Adrenal gland (tissue), 12 donors: ENCODE measurements around the gene GNB5. TPM values are rescaled to one million over a fixed set of nuclear protein-coding genes. Genes with fewer than 3 reads are reported as not detected.

Experiments used
- DNase-seq, 7 donors: peaks; one replicate each; pipeline ENCODE4 v3.0.0-alpha.2; 2019 to 2020
- H3K27ac ChIP-seq, 5 donors: fragments of 200-600 bp; sonication (generic) in 4 of 5; 1 replicate in 3 of 5; 2 replicates in 2 of 5; pipeline versions ENCODE4 v1.5.1 to v1.8.0; 2016 to 2020; ENCODE audit warnings: mild to moderate bottlenecking in 1 of 5
- H3K27me3 ChIP-seq: fragments of 200-600 bp; 2 replicates; pipeline ENCODE4 v1.8.0; 2021
- H3K36me3 ChIP-seq, 2 donors: fragments of 200-600 bp; replicated peaks in 1 of 2; 1 replicate in 1 of 2; 2 replicates in 1 of 2; pipeline versions ENCODE4 v1.5.1 to v1.8.0; 2018 to 2022
- H3K4me1 ChIP-seq, 2 donors: fragments of 200-600 bp; replicated peaks in 1 of 2; 1 replicate in 1 of 2; 2 replicates in 1 of 2; pipeline versions ENCODE4 v1.5.1 to v1.8.0; 2018 to 2021
- H3K4me3 ChIP-seq, 4 donors: fragments of 200-600 bp; sonication (generic) in 3 of 4; one replicate each; pipeline ENCODE4 v1.5.1; 2016 to 2018
- H3K9me3 ChIP-seq, 3 donors: fragments of 200-600 bp; sonication (generic) in 1 of 3; replicated peaks in 1 of 3; 1 replicate in 2 of 3; 2 replicates in 1 of 3; pipeline versions ENCODE4 v1.5.1 to v1.8.0; 2016 to 2021
- POLR2A ChIP-seq, 2 donors: fragments of 450-650 bp; IDR thresholded peaks; one replicate each; pipeline ENCODE4 v1.6.1; 2017; ENCODE audit warnings: antibody characterized with exemption in 2 of 2, mild to moderate bottlenecking in 2 of 2, moderate library complexity in 1 of 2
- WGBS, 4 donors: extraction: QIAGEN DNeasy Blood & Tissue Kit in 2 of 4; methylation state at CpG; one replicate each; pipeline versions ENCODE4 v1.1.5 to v1.1.7; 2013 to 2017; 5-methylcytosine and 5-hydroxymethylcytosine counted together
- intact Hi-C, 2 donors: fragments of 100-400 bp; cut with DNase I; formaldehyde crosslinking; loops; one replicate each; pipeline versions ENCODE4 v1.14.1 to v1.15.0; 2022 to 2023
- polyA plus RNA-seq, 3 donors: library from polyadenylated mRNA; stranded (reverse); fragments of 200-250 nt in 2 of 3; fragments of 350-450 nt in 1 of 3; fragmentation: Illumina TruSeq in 1 of 3; extraction: RNeasy Lipid Tissue Mini Kit (QIAGEN cat#74804) in 1 of 3; gene quantifications; one replicate each; pipeline ENCODE4 v1.2.3, GENCODE V29; 2013 to 2014
- total RNA-seq, 9 donors: library from RNA; depleted of rRNA in 4 of 9; stranded (reverse); fragments of >200 nt in 4 of 9; fragments of 120-200 nt in 1 of 9; fragmentation: NEBNext Ultra II Directional in 1 of 9; extraction: Animal tissue kit (Norgen Biotek cat#: 25700) in 1 of 9; gene quantifications; one replicate each; pipeline versions ENCODE4 v1.1.0 to v1.2.4, GENCODE V29; 2013 to 2023
- TF ChIP-seq, protein P1 (sequence below), 6 experiments: fragments of 450-650 bp in 4 of 6; fragments of 200-600 bp in 2 of 6; sonication (generic) in 1 of 6; IDR thresholded peaks; 1 replicate in 5 of 6; 2 replicates in 1 of 6; pipeline versions ENCODE4 v1.5.1 to v1.8.0; 2016 to 2021; ENCODE audit warnings: antibody characterized with exemption in 6 of 6, mild to moderate bottlenecking in 2 of 6, moderate library complexity in 1 of 6
- donor health status: healthy with polysubstance abuse.
- donor health status: Bipolar disorder and iron deficiency.
- donor health status: DM: yes; HTN: yes; CAD: no.
- donor health status: DM: no; HTN: no; CAD: no.
- donor health status: DM: no; HTN: no; CAD: no.
- donor health status: DM: yes; HTN: yes; CAD: no.

GNB5 gene
- total and polyA plus RNA-seq, 12 donors: 2.8 to 60.7 (median 18.8) TPM

- H3K9me3 ChIP-seq: no peaks in the 10 kb centered on the region
- intact Hi-C loops: no loop called here
- H3K4me1 ChIP-seq: peaks cover 11 to 27% of the 10 kb centered on the region in 2 donors
- H3K36me3 ChIP-seq: no peaks in the 10 kb centered on the region
- TF ChIP-seq, protein P1, sequence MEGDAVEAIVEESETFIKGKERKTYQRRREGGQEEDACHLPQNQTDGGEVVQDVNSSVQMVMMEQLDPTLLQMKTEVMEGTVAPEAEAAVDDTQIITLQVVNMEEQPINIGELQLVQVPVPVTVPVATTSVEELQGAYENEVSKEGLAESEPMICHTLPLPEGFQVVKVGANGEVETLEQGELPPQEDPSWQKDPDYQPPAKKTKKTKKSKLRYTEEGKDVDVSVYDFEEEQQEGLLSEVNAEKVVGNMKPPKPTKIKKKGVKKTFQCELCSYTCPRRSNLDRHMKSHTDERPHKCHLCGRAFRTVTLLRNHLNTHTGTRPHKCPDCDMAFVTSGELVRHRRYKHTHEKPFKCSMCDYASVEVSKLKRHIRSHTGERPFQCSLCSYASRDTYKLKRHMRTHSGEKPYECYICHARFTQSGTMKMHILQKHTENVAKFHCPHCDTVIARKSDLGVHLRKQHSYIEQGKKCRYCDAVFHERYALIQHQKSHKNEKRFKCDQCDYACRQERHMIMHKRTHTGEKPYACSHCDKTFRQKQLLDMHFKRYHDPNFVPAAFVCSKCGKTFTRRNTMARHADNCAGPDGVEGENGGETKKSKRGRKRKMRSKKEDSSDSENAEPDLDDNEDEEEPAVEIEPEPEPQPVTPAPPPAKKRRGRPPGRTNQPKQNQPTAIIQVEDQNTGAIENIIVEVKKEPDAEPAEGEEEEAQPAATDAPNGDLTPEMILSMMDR (IDR thresholded peaks at IDR 0.05): no peak
- TF ChIP-seq POLR2A (IDR thresholded peaks at IDR 0.05): no peak
- no peak overlapping the region for H3K4me3 ChIP-seq
- no peaks in the 10 kb centered on the region for H3K27me3 ChIP-seq
- WGBS, 4 donors: 64 to 72% (median 67%) methylated on average over 5 of the region's 5 CpGs
- H3K27ac ChIP-seq: no peak overlapping the region
- no peak for DNase-seq
Observed at GRCh38 chr15:52184721-52185120, 6.5 kb downstream of the GNB5 start.

- no peaks in the 10 kb centered on the region for H3K9me3 ChIP-seq
- no peaks in the 10 kb centered on the region for H3K27me3 ChIP-seq
- WGBS, 4 donors: 65 to 76% (median 68%) methylated on average over 2 of the region's 2 CpGs
- H3K4me3 ChIP-seq: no peak overlapping the region
- TF ChIP-seq, protein P1 (IDR thresholded peaks at IDR 0.05): peak; percentile 8 to 55 (median 40)
- no peak for TF ChIP-seq POLR2A (IDR thresholded peaks at IDR 0.05)
- peak in 3 of 7 donors; percentile 22 to 45 (median 32) for DNase-seq
- no peaks in the 10 kb centered on the region for H3K36me3 ChIP-seq
- peaks cover 11 to 30% of the 10 kb centered on the region in 2 donors for H3K4me1 ChIP-seq
- H3K27ac ChIP-seq: no peak overlapping the region
- intact Hi-C loops: no loop called here
Observed at GRCh38 chr15:52183562-52184173, 7.5 kb downstream of the GNB5 start.

DNA sequence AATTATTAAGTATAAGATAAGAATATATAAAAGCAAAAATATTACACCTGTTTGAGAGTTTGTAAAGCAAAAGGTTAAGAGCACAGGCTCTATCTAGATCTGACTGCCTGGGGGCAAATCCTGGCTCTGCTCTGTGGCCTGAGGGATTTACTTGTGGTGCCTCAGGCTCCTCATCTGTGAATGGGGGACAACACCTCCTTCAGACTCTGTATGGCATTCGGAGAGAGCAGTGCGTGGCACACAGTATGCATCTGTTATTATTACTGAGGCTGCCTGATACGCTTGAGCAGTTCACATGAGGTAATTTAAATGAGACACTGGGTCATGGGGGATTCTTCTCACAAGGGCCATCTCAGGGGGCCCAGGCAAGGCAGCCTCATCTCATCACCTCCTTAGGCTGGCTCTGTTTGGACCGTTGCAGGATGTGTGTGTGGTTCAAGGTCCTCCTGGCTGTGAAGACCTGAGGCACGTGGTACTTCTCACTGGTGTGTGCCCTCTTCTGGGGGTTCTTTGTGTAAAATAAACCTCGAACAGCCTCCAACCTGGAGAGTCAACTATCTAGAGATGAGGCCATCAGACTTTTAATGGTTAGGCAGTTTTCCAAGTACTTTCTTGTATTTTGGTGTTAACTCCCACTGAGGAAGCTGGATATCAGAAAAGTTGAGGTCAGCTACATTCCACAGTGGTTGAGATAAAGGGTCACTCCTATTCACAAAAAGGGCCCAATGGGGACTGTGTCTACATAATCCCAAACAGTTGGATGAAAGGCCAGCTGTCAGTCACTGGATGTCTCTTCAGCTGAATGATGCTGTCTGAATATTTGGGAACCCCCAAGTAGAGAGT is 9.0 kb downstream of the GNB5 start:
- 79 to 100% (median 88%) methylated on average over 3 to 6 of the region's 6 CpGs for WGBS, 4 donors
- DNase-seq: no peak
- intact Hi-C loops: no loop called here

More for the DNA sequence above, 9.0 kb downstream of the GNB5 start:
- Histone ChIP-seq H3K4me1 (peaks cover 11 to 31% of the 10 kb centered on the region in 2 donors), H3K27ac (no peak overlapping the region), H3K4me3 (no peak overlapping the region), H3K36me3 (no peaks in the 10 kb centered on the region), H3K27me3 (no peaks in the 10 kb centered on the region), H3K9me3 (no peaks in the 10 kb centered on the region)
- no peak for TF ChIP-seq POLR2A (IDR thresholded peaks at IDR 0.05)
- TF ChIP-seq, protein P1 (IDR thresholded peaks at IDR 0.05): no peak
